H54 (cell line): Measurements from ENCODE around the gene ARHGAP45.

Experiments used
- DNase-seq: peaks from one replicate; pipeline ENCODE4 v3.0.0; 2011; ENCODE audit warnings: low spot score, mixed read lengths; ENCODE audit not compliant: insufficient read length
- FAIRE-seq: peaks from 3 replicates; lab custom pipeline; 2011; peaks lifted over from hg19 to GRCh38; lab: Jason Lieb, UNC
- POLR2A ChIP-seq: IDR thresholded peaks from 2 replicates; pipeline ENCODE4 v1.6.1; 2011; ENCODE audit warnings: low read depth, mild to moderate bottlenecking, low read length

ARHGAP45 gene

GRCh38 chr19:1045247-1045603 is 21.7 kb upstream of the ARHGAP45 start:
- DNase-seq (peak; percentile 75), FAIRE-seq (no peak)
- TF ChIP-seq POLR2A: no peak

- DNase-seq (no peak), FAIRE-seq (no peak)
- TF ChIP-seq POLR2A: no peak
These were observed 20.8 kb upstream of the ARHGAP45 start for GRCh38 chr19:1046117-1046626.

GRCh38 chr19:1046836-1047695 is 19.9 kb upstream of the ARHGAP45 start:
- no peak for TF ChIP-seq POLR2A
- FAIRE-seq (no peak), DNase-seq (no peak)

- TF ChIP-seq POLR2A: no peak
- FAIRE-seq (no peak), DNase-seq (no peak)
These were observed 19.2 kb upstream of the ARHGAP45 start for GRCh38 chr19:1047696-1048147.

GRCh38 chr19:1049106-1049505 is 17.9 kb upstream of the ARHGAP45 start:
- TF ChIP-seq POLR2A: no peak
- DNase-seq: no peak
- no peak for FAIRE-seq

GRCh38 chr19:1049800-1050199 is 17.2 kb upstream of the ARHGAP45 start:
- FAIRE-seq (no peak), DNase-seq (no peak)
- no peak for TF ChIP-seq POLR2A

GRCh38 chr19:1050989-1051788 is 15.8 kb upstream of the ARHGAP45 start:
- no peak for TF ChIP-seq POLR2A
- DNase-seq (no peak), FAIRE-seq (no peak)

GRCh38 chr19:1051791-1052190 is 15.2 kb upstream of the ARHGAP45 start:
- DNase-seq (no peak), FAIRE-seq (no peak)
- no peak for TF ChIP-seq POLR2A

- no peak for FAIRE-seq
- TF ChIP-seq POLR2A: no peak
These were observed 14.5 kb upstream of the ARHGAP45 start for GRCh38 chr19:1052349-1052975.

GRCh38 chr19:1053176-1054101 is 13.5 kb upstream of the ARHGAP45 start:
- no peak for TF ChIP-seq POLR2A
- DNase-seq (no peak), FAIRE-seq (no peak)

More at GRCh38 chr19:1052349-1052975, 14.5 kb upstream of the ARHGAP45 start:
- no peak for DNase-seq

- no peak for TF ChIP-seq POLR2A
- DNase-seq: no peak
- no peak for FAIRE-seq
These were observed 12.6 kb upstream of the ARHGAP45 start for GRCh38 chr19:1054102-1055027.

GRCh38 chr19:1055028-1055425 is 11.9 kb upstream of the ARHGAP45 start:
- TF ChIP-seq POLR2A: no peak

More at GRCh38 chr19:1055028-1055425, 11.9 kb upstream of the ARHGAP45 start:
- DNase-seq (no peak), FAIRE-seq (no peak)
